Progenitor cell of endocrine pancreas (in vitro differentiated cells): ENCODE data around the gene CETN3. TPM values are rescaled to one million over a fixed set of nuclear protein-coding genes. Genes with fewer than 3 reads are reported as not detected.

Source experiments
- DNase-seq: peaks from one replicate; pipeline ENCODE4 v3.0.0; 2021; ENCODE audit warnings: low spot score; ENCODE audit not compliant: unreplicated experiment
- H3K27ac Mint-ChIP-seq: 2 replicates; pipeline ENCODE4 v1.8.0; 2021; ENCODE audit warnings: mild to moderate bottlenecking, moderate library complexity, mixed read lengths
- H3K27me3 Mint-ChIP-seq: 2 replicates; pipeline ENCODE4 v1.8.0; 2021; ENCODE audit warnings: mixed read lengths
- H3K36me3 Mint-ChIP-seq: 2 replicates; pipeline ENCODE4 v1.8.0; 2022; ENCODE audit warnings: mixed read lengths; ENCODE audit not compliant: insufficient read depth
- H3K4me1 Mint-ChIP-seq: 2 replicates; pipeline ENCODE4 v1.8.0; 2021; ENCODE audit warnings: low read depth, mixed read lengths
- H3K4me3 Mint-ChIP-seq: 2 replicates; pipeline ENCODE4 v1.8.0; 2021; ENCODE audit warnings: low read depth, mild to moderate bottlenecking, moderate library complexity, mixed read lengths
- H3K9me3 Mint-ChIP-seq: 2 replicates; pipeline ENCODE4 v1.8.0; 2021; ENCODE audit warnings: low read depth, mixed read lengths
- CTCF ChIP-seq: fragments of 200-600 bp; sonication (generic); IDR thresholded peaks from one replicate; pipeline ENCODE4 v1.5.0; 2021; ENCODE audit warnings: antibody characterized with exemption, mild to moderate bottlenecking; ENCODE audit not compliant: unreplicated experiment
- total RNA-seq: library from RNA; stranded (reverse); gene quantifications from 2 replicates; pipeline ENCODE4 v1.2.1, GENCODE V29; 2021

Gene CETN3
- total RNA-seq, 1 donor from 2014 or later, result 42.3 TPM

GRCh38 chr5:90356622-90357021 is 52.9 kb downstream of the CETN3 start:
- TF ChIP-seq CTCF, result no peak
- Mint-ChIP-seq H3K27me3 (no peaks in the 10 kb centered on the region), H3K4me1 (peaks cover 35% of the 10 kb centered on the region), H3K4me3 (no peak overlapping the region), H3K27ac (no peak overlapping the region), H3K36me3 (peaks cover 7% of the 10 kb centered on the region), H3K9me3 (peaks cover 13% of the 10 kb centered on the region)
- DNase-seq, result no peak

GRCh38 chr5:90356176-90356575 is 53.4 kb downstream of the CETN3 start:
- Mint-ChIP-seq H3K36me3 (peaks cover 7% of the 10 kb centered on the region), H3K4me3 (no peak overlapping the region), H3K9me3 (peaks cover 14% of the 10 kb centered on the region), H3K27ac (no peak overlapping the region), H3K4me1 (peaks cover 35% of the 10 kb centered on the region), H3K27me3 (no peaks in the 10 kb centered on the region)
- TF ChIP-seq CTCF, result no peak
- DNase-seq, result no peak

- peaks cover 15% of the 10 kb centered on the region for H3K9me3 Mint-ChIP-seq
- no peaks in the 10 kb centered on the region for H3K27me3 Mint-ChIP-seq
- DNase-seq, result no peak
- no peak overlapping the region for H3K4me3 Mint-ChIP-seq
- H3K36me3 Mint-ChIP-seq, result peaks cover 7% of the 10 kb centered on the region
- H3K27ac Mint-ChIP-seq, result peak overlapping the region; percentile 74
- peaks cover 37% of the 10 kb centered on the region for H3K4me1 Mint-ChIP-seq
- TF ChIP-seq CTCF, result no peak
Measured at GRCh38 chr5:90355635-90356034, 53.9 kb downstream of the CETN3 start.

- peaks cover 7% of the 10 kb centered on the region for H3K36me3 Mint-ChIP-seq
- DNase-seq, result no peak
- peak overlapping the region; percentile 89 for H3K27ac Mint-ChIP-seq
- H3K4me3 Mint-ChIP-seq, result no peak overlapping the region
- H3K4me1 Mint-ChIP-seq, result peaks cover 36% of the 10 kb centered on the region
- H3K27me3 Mint-ChIP-seq, result no peaks in the 10 kb centered on the region
- H3K9me3 Mint-ChIP-seq, result peaks cover 18% of the 10 kb centered on the region
- no peak for TF ChIP-seq CTCF
Measured at GRCh38 chr5:90353254-90353653, 56.3 kb downstream of the CETN3 start.

GRCh38 chr5:90351101-90351500 is 58.5 kb downstream of the CETN3 start:
- Mint-ChIP-seq H3K36me3 (peaks cover 7% of the 10 kb centered on the region), H3K9me3 (peaks cover 16% of the 10 kb centered on the region), H3K4me3 (no peak overlapping the region), H3K27ac (peak overlapping the region; percentile 77), H3K27me3 (no peaks in the 10 kb centered on the region), H3K4me1 (peaks cover 35% of the 10 kb centered on the region)
- TF ChIP-seq CTCF, result no peak
- DNase-seq, result no peak
